CD4-positive, alpha-beta T cell treated with Interleukin-2 at 100 ng/mL for 4 hours (primary cell): ENCODE measurements around the gene AMOT.

Experiments
- DNase-seq: peaks from one replicate; pipeline ENCODE4 v3.0.0-alpha.2; 2020; ENCODE audit warnings: low spot score

The AMOT gene

DNA sequence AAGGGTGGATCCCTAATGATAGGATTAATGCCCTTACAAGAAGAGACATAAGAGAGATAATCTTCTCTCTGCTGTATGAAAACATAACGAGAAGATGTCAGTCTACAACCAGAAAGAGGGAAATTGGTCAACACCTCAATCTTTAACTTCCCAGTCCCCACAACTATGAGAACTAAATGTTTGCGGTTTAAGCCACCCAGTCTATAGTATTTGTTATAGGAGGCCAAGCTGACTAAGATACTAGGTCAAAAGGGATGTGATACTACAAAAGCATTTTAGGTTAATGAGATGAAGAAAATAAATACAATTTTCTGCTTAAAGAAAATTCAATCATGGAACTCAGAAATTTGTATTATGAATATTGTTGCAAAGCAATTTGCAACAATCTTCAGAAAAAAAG, 105.5 kb downstream of the AMOT start:
- no peak for DNase-seq

DNA sequence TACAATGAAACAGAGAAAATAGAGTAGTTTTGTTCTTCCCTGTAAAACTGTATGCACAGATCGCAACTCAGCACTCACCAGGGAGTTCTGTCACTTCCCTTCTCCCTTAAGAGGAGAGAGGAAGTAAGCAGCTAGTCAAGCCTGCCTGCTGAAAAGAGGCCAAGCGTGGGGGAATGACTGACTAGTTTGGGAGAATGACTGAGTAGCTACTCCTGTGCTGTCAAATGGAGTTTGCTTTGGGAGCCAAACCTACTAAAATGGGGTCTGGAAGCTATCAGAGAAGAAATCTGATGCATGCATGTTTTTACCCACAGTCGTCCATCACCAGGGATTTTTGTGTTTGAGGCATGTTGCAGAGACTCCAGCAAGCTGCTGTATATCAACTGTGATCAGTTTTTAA, 106.3 kb downstream of the AMOT start:
- DNase-seq = no peak

DNA sequence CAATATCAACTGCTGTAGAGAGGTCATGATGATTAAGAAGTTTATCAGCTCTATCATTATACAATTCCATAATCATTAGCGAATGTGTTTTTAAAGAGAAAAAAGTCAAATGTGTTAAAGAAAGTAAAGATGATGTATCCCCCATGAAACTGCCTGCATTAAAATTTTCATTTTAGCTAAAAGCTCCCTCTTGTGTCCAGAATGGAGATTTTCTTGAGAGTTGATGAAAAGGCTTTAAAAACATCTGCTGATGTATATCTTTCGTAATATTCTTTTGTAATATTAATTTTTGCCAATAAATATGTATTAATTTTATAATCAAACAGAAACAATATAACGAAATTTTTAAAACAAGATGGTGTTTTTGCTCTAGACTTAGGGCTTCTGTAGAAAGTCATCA, 108.8 kb downstream of the AMOT start:
- peak; percentile 0 for DNase-seq
